Esophagus muscularis mucosa (tissue), 3 donors: ENCODE measurements around the gene TRIM71.

ENCODE experiments used
- POLR2AphosphoS5 ChIP-seq, 2 donors: sonication (generic); formaldehyde crosslinking; IDR thresholded peaks; one replicate each; pipeline ENCODE4 v1.6.1; 2017; ENCODE audit warnings: antibody characterized with exemption in 2 of 2
- TF ChIP-seq, protein P1 (sequence below), 3 experiments: fragments of 200-600 bp in 2 of 3; fragments of 450-650 bp in 1 of 3; sonication (generic) in 2 of 3; IDR thresholded peaks; one replicate each; pipeline ENCODE4 v1.5.1; 2017 to 2019; ENCODE audit warnings: antibody characterized with exemption in 3 of 3, mild to moderate bottlenecking in 2 of 3, moderate library complexity in 1 of 3

DNA sequence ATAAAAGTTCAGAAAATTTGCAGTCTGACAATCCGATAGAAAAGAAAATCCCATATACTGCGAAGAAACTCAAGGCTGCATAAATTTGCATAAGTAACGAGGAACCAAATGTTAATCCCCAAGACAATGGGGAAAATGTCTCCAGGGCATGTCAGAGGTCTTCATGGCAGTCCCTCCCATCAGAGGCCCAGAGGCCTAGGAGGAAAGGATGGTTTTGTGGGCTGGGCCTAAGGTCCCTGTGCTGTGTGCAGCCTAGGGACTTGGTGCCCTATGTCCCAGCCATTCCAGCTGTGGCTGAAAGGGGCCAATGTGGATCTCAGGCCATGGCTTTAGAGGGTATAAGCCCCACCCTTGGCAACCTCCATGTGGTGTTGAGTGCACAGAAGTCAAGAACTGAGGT lies 112.4 kb downstream of the TRIM71 start:
- TF ChIP-seq, protein P1, sequence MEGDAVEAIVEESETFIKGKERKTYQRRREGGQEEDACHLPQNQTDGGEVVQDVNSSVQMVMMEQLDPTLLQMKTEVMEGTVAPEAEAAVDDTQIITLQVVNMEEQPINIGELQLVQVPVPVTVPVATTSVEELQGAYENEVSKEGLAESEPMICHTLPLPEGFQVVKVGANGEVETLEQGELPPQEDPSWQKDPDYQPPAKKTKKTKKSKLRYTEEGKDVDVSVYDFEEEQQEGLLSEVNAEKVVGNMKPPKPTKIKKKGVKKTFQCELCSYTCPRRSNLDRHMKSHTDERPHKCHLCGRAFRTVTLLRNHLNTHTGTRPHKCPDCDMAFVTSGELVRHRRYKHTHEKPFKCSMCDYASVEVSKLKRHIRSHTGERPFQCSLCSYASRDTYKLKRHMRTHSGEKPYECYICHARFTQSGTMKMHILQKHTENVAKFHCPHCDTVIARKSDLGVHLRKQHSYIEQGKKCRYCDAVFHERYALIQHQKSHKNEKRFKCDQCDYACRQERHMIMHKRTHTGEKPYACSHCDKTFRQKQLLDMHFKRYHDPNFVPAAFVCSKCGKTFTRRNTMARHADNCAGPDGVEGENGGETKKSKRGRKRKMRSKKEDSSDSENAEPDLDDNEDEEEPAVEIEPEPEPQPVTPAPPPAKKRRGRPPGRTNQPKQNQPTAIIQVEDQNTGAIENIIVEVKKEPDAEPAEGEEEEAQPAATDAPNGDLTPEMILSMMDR (IDR thresholded peaks at IDR 0.05): no peak
- TF ChIP-seq POLR2AphosphoS5 (IDR thresholded peaks at IDR 0.05): no peak
